HEK293T (cell line): ENCODE results near the gene FCGR2B.
"Not testable (repeated sequence)": the region's sequence is repeated elsewhere in the genome, so short reads cannot be mapped to it uniquely, and the experiment has no call there.

ENCODE experiments used
- ARNT ChIP-seq: fragments of 450-650 bp; IDR thresholded peaks from 2 replicates; pipeline ENCODE4 v1.6.1; 2017; ENCODE audit warnings: mild to moderate bottlenecking
- ELF4 ChIP-seq: fragments of 450-650 bp; IDR thresholded peaks from 2 replicates; pipeline ENCODE4 v1.6.1; 2017; ENCODE audit warnings: antibody characterized with exemption
- FOXA1 ChIP-seq: fragments of 450-650 bp; IDR thresholded peaks from 2 replicates; pipeline ENCODE4 v1.6.1; 2016; ENCODE audit warnings: mild to moderate bottlenecking
- FOXM1 ChIP-seq: fragments of 450-650 bp; IDR thresholded peaks from 2 replicates; pipeline ENCODE4 v1.6.1; 2017; ENCODE audit warnings: mild to moderate bottlenecking, borderline replicate concordance
- LEF1 ChIP-seq: fragments of 450-650 bp; IDR thresholded peaks from 2 replicates; pipeline ENCODE4 v1.6.1; 2017; ENCODE audit warnings: mild to moderate bottlenecking, borderline replicate concordance
- NFRKB ChIP-seq: fragments of 450-650 bp; IDR thresholded peaks from 2 replicates; pipeline ENCODE4 v1.6.1; 2016; ENCODE audit warnings: mild to moderate bottlenecking, moderate library complexity
- SP1 ChIP-seq: fragments of 450-650 bp; IDR thresholded peaks from 2 replicates; pipeline ENCODE4 v1.6.1; 2017

DNA sequence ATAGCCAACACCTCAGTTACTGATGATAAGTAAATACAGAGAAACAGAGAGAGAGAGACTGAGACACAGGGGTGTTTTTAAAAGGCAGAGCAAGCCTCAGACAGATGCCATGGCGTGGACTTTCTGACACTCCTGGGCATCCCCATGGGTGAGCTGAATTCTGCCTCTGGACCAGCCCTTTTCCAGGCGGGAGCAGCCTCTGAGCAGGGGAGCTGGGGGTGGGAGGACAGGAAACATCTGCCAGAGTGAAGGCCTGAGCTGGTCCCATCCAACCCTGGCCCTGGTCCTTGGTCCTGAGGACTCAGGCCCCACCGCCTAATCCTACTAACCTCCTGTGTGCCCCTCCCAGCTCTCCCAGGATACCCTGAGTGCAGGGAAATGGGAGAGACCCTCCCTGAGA lies 12.0 kb downstream of the FCGR2B start:
- TF ChIP-seq FOXM1, NFRKB, ELF4, LEF1, SP1, ARNT, FOXA1: not testable (repeated sequence)
